ENCODE measurements around the gene MAP3K10.

MAP3K10 gene

GRCh38 chr19:40198272-40198990 is 7.2 kb downstream of the MAP3K10 start:
- Histone ChIP-seq H3K36me3 (ENCODE audit: control insufficient read depth, insufficient read depth, low read length) (no peaks in the 10 kb centered on the region), H3K4me3 (ENCODE audit: insufficient read depth, low read depth, low read length) (no peak overlapping the region), H3K4me1 (ENCODE audit: control insufficient read depth, insufficient read depth, low read length) (no peaks in the 10 kb centered on the region), H3K27me3 (ENCODE audit: control insufficient read depth, insufficient read depth, low read length, poor library complexity, severe bottlenecking) (no peaks in the 10 kb centered on the region), H3K9me3 (ENCODE audit: control insufficient read depth, low read length) (no peaks in the 10 kb centered on the region), H3K27ac (ENCODE audit: insufficient read depth, low read depth, low read length, poor library complexity, severe bottlenecking) (no peak overlapping the region)
- 94 to 96% methylated on average over 29 of the region's 29 CpGs for WGBS, 2 experiments

DNA sequence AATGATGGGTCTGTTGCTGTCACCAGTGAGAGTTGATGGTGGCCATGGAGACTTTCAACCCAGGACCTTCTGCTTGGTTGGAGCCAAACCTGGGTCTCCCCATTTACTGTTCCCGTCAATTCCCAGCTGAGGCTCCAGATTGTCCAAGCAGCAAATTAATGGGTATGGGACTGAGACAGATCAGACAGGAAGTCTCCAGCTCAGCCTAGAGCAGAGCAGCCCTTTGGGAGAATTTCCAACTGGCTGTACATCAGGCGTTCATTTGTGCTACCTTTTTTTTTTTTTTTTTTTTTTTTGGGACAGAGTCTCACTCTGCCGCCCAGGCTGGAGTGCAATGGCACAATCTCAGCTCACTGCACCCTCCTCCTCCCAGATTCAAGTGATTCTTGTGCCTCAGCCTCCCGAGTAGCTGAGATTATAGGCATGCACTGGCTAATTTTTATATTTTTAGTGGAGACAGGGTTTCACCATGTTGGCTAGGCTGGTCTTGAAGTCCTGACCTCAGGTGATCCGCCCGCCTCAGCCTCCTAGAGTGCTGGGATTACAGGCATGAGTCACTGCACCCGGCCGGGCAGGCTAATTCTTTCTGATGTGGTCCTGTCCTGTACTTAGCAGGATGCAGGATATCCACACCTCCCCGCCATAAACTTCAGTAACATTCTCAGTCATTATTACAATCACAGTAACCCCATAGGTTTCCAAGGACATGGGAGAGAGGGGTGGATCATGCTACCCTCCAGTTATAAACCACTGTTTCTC is 9.3 kb downstream of the MAP3K10 start:
- no peaks in the 10 kb centered on the region for H3K4me1 ChIP-seq (ENCODE audit: control insufficient read depth, insufficient read depth, low read length)
- H3K4me3 ChIP-seq (ENCODE audit: insufficient read depth, low read depth, low read length), result no peak overlapping the region
- H3K27ac ChIP-seq (ENCODE audit: insufficient read depth, low read depth, low read length, poor library complexity, severe bottlenecking), result no peak overlapping the region
- H3K36me3 ChIP-seq (ENCODE audit: control insufficient read depth, insufficient read depth, low read length), result no peaks in the 10 kb centered on the region
- H3K27me3 ChIP-seq (ENCODE audit: control insufficient read depth, insufficient read depth, low read length, poor library complexity, severe bottlenecking), result no peaks in the 10 kb centered on the region
- WGBS, 2 experiments, result 89 to 93% methylated on average over 9 of the region's 9 CpGs
- no peaks in the 10 kb centered on the region for H3K9me3 ChIP-seq (ENCODE audit: control insufficient read depth, low read length)

DNA sequence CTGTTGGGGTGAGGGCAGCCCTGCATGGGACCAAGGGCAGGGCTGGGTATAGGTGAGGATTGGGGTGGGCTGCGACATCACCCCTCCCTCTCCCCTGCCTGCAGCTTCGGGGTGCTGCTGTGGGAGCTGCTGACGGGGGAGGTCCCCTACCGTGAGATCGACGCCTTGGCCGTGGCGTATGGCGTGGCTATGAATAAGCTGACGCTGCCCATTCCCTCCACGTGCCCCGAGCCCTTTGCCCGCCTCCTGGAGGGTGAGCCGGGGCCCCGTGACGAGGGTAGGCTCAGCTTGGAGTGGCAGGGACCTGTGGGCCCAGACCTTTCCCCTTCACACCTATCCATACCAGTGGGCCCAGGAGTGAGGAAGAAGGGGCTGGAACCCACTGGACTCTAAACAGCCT is 13.2 kb downstream of the MAP3K10 start:
- no peak overlapping the region for H3K4me3 ChIP-seq (ENCODE audit: insufficient read depth, low read depth, low read length)

GRCh38 chr19:40205760-40206159 is 14.5 kb downstream of the MAP3K10 start:
- Histone ChIP-seq H3K4me3 (ENCODE audit: insufficient read depth, low read depth, low read length) (no peak overlapping the region), H3K4me1 (ENCODE audit: control insufficient read depth, insufficient read depth, low read length) (no peaks in the 10 kb centered on the region), H3K9me3 (ENCODE audit: control insufficient read depth, low read length) (no peaks in the 10 kb centered on the region), H3K27ac (ENCODE audit: insufficient read depth, low read depth, low read length, poor library complexity, severe bottlenecking) (no peak overlapping the region), H3K27me3 (ENCODE audit: control insufficient read depth, insufficient read depth, low read length, poor library complexity, severe bottlenecking) (no peaks in the 10 kb centered on the region), H3K36me3 (ENCODE audit: control insufficient read depth, insufficient read depth, low read length) (no peaks in the 10 kb centered on the region)
- 92% methylated on average over 21 of the region's 21 CpGs for WGBS, 2 experiments

More for the DNA sequence above, 13.2 kb downstream of the MAP3K10 start:
- Histone ChIP-seq H3K4me1 (ENCODE audit: control insufficient read depth, insufficient read depth, low read length) (no peaks in the 10 kb centered on the region), H3K27ac (ENCODE audit: insufficient read depth, low read depth, low read length, poor library complexity, severe bottlenecking) (no peak overlapping the region), H3K27me3 (ENCODE audit: control insufficient read depth, insufficient read depth, low read length, poor library complexity, severe bottlenecking) (no peaks in the 10 kb centered on the region), H3K36me3 (ENCODE audit: control insufficient read depth, insufficient read depth, low read length) (no peaks in the 10 kb centered on the region), H3K9me3 (ENCODE audit: control insufficient read depth, low read length) (no peaks in the 10 kb centered on the region)
- WGBS, 2 experiments, result 93 to 97% methylated on average over 16 of the region's 16 CpGs

DNA sequence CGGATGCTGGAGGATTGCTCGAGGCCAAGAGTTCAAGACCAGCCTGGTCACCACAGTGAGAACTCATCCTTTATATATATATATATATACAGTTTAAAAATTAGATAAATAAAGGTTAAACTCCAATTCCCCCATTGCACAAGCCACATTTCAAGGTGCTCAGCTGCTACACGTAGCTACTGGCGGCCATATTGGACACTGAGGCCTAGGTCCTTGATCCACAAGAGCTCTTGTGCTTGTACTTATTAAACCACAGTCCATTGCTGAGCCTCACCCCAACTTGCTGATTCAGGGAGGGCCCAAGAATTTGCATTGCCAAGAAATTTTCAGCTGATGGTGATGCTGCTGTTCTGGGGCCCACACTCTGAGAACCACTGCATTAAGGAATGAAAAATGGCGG is 17.4 kb downstream of the MAP3K10 start:
- H3K4me1 ChIP-seq (ENCODE audit: control insufficient read depth, insufficient read depth, low read length), result no peaks in the 10 kb centered on the region
- H3K27me3 ChIP-seq (ENCODE audit: control insufficient read depth, insufficient read depth, low read length, poor library complexity, severe bottlenecking), result no peaks in the 10 kb centered on the region
- no peak overlapping the region for H3K27ac ChIP-seq (ENCODE audit: insufficient read depth, low read depth, low read length, poor library complexity, severe bottlenecking)
- WGBS, 2 experiments, result 95 to 97% methylated on average over 4 of the region's 5 CpGs
- no peak overlapping the region for H3K4me3 ChIP-seq (ENCODE audit: insufficient read depth, low read depth, low read length)
- H3K9me3 ChIP-seq (ENCODE audit: control insufficient read depth, low read length), result no peaks in the 10 kb centered on the region
- peaks cover 3% of the 10 kb centered on the region for H3K36me3 ChIP-seq (ENCODE audit: control insufficient read depth, insufficient read depth, low read length)

- peaks cover 3% of the 10 kb centered on the region for H3K36me3 ChIP-seq (ENCODE audit: control insufficient read depth, insufficient read depth, low read length)
- 54 to 60% methylated on average over 5 of the region's 5 CpGs for WGBS, 2 experiments
- H3K9me3 ChIP-seq (ENCODE audit: control insufficient read depth, low read length), result no peaks in the 10 kb centered on the region
- H3K27me3 ChIP-seq (ENCODE audit: control insufficient read depth, insufficient read depth, low read length, poor library complexity, severe bottlenecking), result peaks cover 4% of the 10 kb centered on the region
- no peak overlapping the region for H3K4me3 ChIP-seq (ENCODE audit: insufficient read depth, low read depth, low read length)
- no peak overlapping the region for H3K27ac ChIP-seq (ENCODE audit: insufficient read depth, low read depth, low read length, poor library complexity, severe bottlenecking)
- H3K4me1 ChIP-seq (ENCODE audit: control insufficient read depth, insufficient read depth, low read length), result no peaks in the 10 kb centered on the region
Observed at GRCh38 chr19:40210889-40211288, 19.7 kb downstream of the MAP3K10 start.

DNA sequence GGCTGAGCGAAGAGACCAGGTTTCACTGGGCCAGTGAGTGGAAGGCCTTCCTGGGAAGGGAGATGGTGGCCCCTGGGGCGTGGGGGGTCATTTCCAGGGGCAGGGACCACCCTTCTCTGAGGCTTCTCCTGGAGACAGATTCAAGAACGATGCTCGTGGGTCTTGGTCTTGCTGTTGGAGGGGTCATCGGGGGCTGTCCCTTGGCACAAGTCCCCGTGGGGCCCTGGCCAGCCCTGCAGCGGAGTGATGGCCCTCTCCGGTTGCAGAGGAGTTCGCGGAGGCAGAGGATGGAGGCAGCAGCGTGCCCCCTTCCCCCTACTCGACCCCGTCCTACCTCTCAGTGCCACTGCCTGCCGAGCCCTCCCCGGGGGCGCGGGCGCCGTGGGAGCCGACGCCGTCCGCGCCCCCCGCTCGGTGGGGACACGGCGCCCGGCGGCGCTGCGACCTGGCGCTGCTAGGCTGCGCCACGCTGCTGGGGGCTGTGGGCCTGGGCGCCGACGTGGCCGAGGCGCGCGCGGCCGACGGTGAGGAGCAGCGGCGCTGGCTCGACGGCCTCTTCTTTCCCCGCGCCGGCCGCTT is 22.1 kb downstream of the MAP3K10 start:
- 94 to 95% methylated on average over 53 of the region's 53 CpGs for WGBS, 2 experiments
- Histone ChIP-seq H3K4me1 (ENCODE audit: control insufficient read depth, insufficient read depth, low read length) (no peaks in the 10 kb centered on the region), H3K27me3 (ENCODE audit: control insufficient read depth, insufficient read depth, low read length, poor library complexity, severe bottlenecking) (peaks cover 28% of the 10 kb centered on the region), H3K36me3 (ENCODE audit: control insufficient read depth, insufficient read depth, low read length) (peaks cover 3% of the 10 kb centered on the region), H3K27ac (ENCODE audit: insufficient read depth, low read depth, low read length, poor library complexity, severe bottlenecking) (no peak overlapping the region), H3K4me3 (ENCODE audit: insufficient read depth, low read depth, low read length) (no peak overlapping the region), H3K9me3 (ENCODE audit: control insufficient read depth, low read length) (no peaks in the 10 kb centered on the region)

- Histone ChIP-seq H3K36me3 (ENCODE audit: control insufficient read depth, insufficient read depth, low read length) (peaks cover 3% of the 10 kb centered on the region), H3K4me3 (ENCODE audit: insufficient read depth, low read depth, low read length) (no peak overlapping the region), H3K9me3 (ENCODE audit: control insufficient read depth, low read length) (no peaks in the 10 kb centered on the region), H3K27ac (ENCODE audit: insufficient read depth, low read depth, low read length, poor library complexity, severe bottlenecking) (no peak overlapping the region), H3K4me1 (ENCODE audit: control insufficient read depth, insufficient read depth, low read length) (no peaks in the 10 kb centered on the region), H3K27me3 (ENCODE audit: control insufficient read depth, insufficient read depth, low read length, poor library complexity, severe bottlenecking) (peaks cover 35% of the 10 kb centered on the region)
- WGBS, 2 experiments, result 94 to 95% methylated on average over 50 of the region's 50 CpGs
Observed at GRCh38 chr19:40213882-40214570, 22.8 kb downstream of the MAP3K10 start.

DNA sequence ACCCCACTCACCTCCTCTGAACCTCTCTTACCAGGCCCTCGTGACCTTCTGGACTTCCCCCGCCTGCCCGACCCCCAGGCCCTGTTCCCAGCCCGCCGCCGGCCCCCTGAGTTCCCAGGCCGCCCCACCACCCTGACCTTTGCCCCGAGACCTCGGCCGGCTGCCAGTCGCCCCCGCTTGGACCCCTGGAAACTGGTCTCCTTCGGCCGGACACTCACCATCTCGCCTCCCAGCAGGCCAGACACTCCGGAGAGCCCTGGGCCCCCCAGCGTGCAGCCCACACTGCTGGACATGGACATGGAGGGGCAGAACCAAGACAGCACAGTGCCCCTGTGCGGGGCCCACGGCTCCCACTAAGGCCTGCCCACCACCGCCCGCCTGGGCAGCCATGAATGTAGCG is 23.7 kb downstream of the MAP3K10 start:
- no peaks in the 10 kb centered on the region for H3K4me1 ChIP-seq (ENCODE audit: control insufficient read depth, insufficient read depth, low read length)
- WGBS, 2 experiments, result 92 to 95% methylated on average over 22 of the region's 22 CpGs
- H3K27ac ChIP-seq (ENCODE audit: insufficient read depth, low read depth, low read length, poor library complexity, severe bottlenecking), result no peak overlapping the region
- H3K27me3 ChIP-seq (ENCODE audit: control insufficient read depth, insufficient read depth, low read length, poor library complexity, severe bottlenecking), result peaks cover 44% of the 10 kb centered on the region
- no peak overlapping the region for H3K4me3 ChIP-seq (ENCODE audit: insufficient read depth, low read depth, low read length)
- peaks cover 3% of the 10 kb centered on the region for H3K36me3 ChIP-seq (ENCODE audit: control insufficient read depth, insufficient read depth, low read length)
- no peaks in the 10 kb centered on the region for H3K9me3 ChIP-seq (ENCODE audit: control insufficient read depth, low read length)
